HEK293 (cell line): ENCODE data around the gene STX5.

Source experiments
- AEBP2 ChIP-seq: fragments of 450-650 bp; formaldehyde crosslinking; IDR thresholded peaks from 2 replicates; pipeline ENCODE4 v1.5.1; 2016; ENCODE audit warnings: missing biosample characterization, missing genetic modification characterization, borderline replicate concordance
- BCL11A ChIP-seq: fragments of 450-650 bp; formaldehyde crosslinking; IDR thresholded peaks from 2 replicates; pipeline ENCODE4 v1.5.1; 2016; ENCODE audit warnings: low read depth, missing biosample characterization, missing genetic modification characterization
- GLIS2 ChIP-seq: fragments of 450-650 bp; formaldehyde crosslinking; IDR thresholded peaks from 2 replicates; pipeline ENCODE4 v1.5.1; 2016; ENCODE audit warnings: missing biosample characterization, missing genetic modification characterization
- HOXC10 ChIP-seq: sonication (generic); formaldehyde crosslinking; IDR thresholded peaks from 2 replicates; pipeline ENCODE4 v1.8.1; 2023; ENCODE audit warnings: mild to moderate bottlenecking, missing genetic modification reagents
- KLF9 ChIP-seq: fragments of 450-650 bp; formaldehyde crosslinking; IDR thresholded peaks from 2 replicates; pipeline ENCODE4 v1.5.1; 2016; ENCODE audit warnings: missing biosample characterization, missing genetic modification characterization, low read depth
- MYNN ChIP-seq: fragments of 450-650 bp; formaldehyde crosslinking; IDR thresholded peaks from 2 replicates; pipeline ENCODE4 v1.5.1; 2016; ENCODE audit warnings: missing biosample characterization, missing genetic modification characterization, borderline replicate concordance
- SP7 ChIP-seq: fragments of 450-650 bp; formaldehyde crosslinking; IDR thresholded peaks from 2 replicates; pipeline ENCODE4 v1.5.1; 2016; ENCODE audit warnings: missing biosample characterization, missing genetic modification characterization
- ZBTB21 ChIP-seq: fragments of 450-650 bp; formaldehyde crosslinking; IDR thresholded peaks from 2 replicates; pipeline ENCODE4 v1.5.1; 2017; ENCODE audit warnings: missing biosample characterization, missing genetic modification characterization
- ZNF10 ChIP-seq: fragments of 450-650 bp; formaldehyde crosslinking; IDR thresholded peaks from 2 replicates; pipeline ENCODE4 v1.5.1; 2017; ENCODE audit warnings: missing biosample characterization, missing genetic modification characterization
- ZNF146 ChIP-seq: fragments of 450-650 bp; formaldehyde crosslinking; IDR thresholded peaks from 2 replicates; pipeline ENCODE4 v1.5.1; 2016; ENCODE audit warnings: missing biosample characterization, missing genetic modification characterization
- ZNF18 ChIP-seq: fragments of 450-650 bp; formaldehyde crosslinking; IDR thresholded peaks from 2 replicates; pipeline ENCODE4 v1.5.1; 2016; ENCODE audit warnings: missing biosample characterization, missing genetic modification characterization
- ZNF19 ChIP-seq: fragments of 450-650 bp; formaldehyde crosslinking; IDR thresholded peaks from 2 replicates; pipeline ENCODE4; 2016; ENCODE audit warnings: missing biosample characterization, missing genetic modification characterization, low read depth
- ZNF2 ChIP-seq: fragments of 450-650 bp; formaldehyde crosslinking; IDR thresholded peaks from 2 replicates; pipeline ENCODE4 v1.5.1; 2016; ENCODE audit warnings: missing biosample characterization, missing genetic modification characterization
- ZNF23 ChIP-seq: fragments of 450-650 bp; formaldehyde crosslinking; IDR thresholded peaks from 2 replicates; pipeline ENCODE4 v1.5.1; 2016; ENCODE audit warnings: missing biosample characterization, missing genetic modification characterization, borderline replicate concordance
- ZNF280D ChIP-seq: fragments of 450-650 bp; formaldehyde crosslinking; IDR thresholded peaks from 2 replicates; pipeline ENCODE4 v1.5.1; 2016; ENCODE audit warnings: missing biosample characterization, missing genetic modification characterization
- ZNF335 ChIP-seq: fragments of 450-650 bp; formaldehyde crosslinking; conservative IDR thresholded peaks from 2 replicates; pipeline ENCODE4 v1.5.1; 2016; ENCODE audit warnings: missing biosample characterization, missing genetic modification characterization
- ZNF398 ChIP-seq: fragments of 450-650 bp; formaldehyde crosslinking; IDR thresholded peaks from 2 replicates; pipeline ENCODE4 v1.5.1; 2017; ENCODE audit warnings: missing biosample characterization, missing genetic modification characterization
- ZNF423 ChIP-seq: fragments of 450-650 bp; formaldehyde crosslinking; IDR thresholded peaks from 2 replicates; pipeline ENCODE4 v1.5.1; 2016; ENCODE audit warnings: missing biosample characterization, missing genetic modification characterization
- ZNF518A ChIP-seq: fragments of 450-650 bp; formaldehyde crosslinking; conservative IDR thresholded peaks from 2 replicates; pipeline ENCODE4 v1.5.1; 2016; ENCODE audit warnings: low read depth, missing biosample characterization, missing genetic modification characterization
- ZNF521 ChIP-seq: fragments of 450-650 bp; formaldehyde crosslinking; IDR thresholded peaks from 2 replicates; pipeline ENCODE4 v1.5.1; 2017; ENCODE audit warnings: missing biosample characterization, mild to moderate bottlenecking, missing genetic modification characterization
- ZNF623 ChIP-seq: fragments of 450-650 bp; formaldehyde crosslinking; IDR thresholded peaks from 2 replicates; pipeline ENCODE4 v1.5.1; 2016; ENCODE audit warnings: missing biosample characterization, missing genetic modification characterization
- ZNF626 ChIP-seq: fragments of 450-650 bp; sonication (Bioruptor Pico); formaldehyde crosslinking; IDR thresholded peaks from 2 replicates; pipeline ENCODE4 v1.5.1; 2018; ENCODE audit warnings: missing biosample characterization, missing genetic modification characterization, inconsistent platforms
- ZNF658 ChIP-seq: fragments of 450-650 bp; formaldehyde crosslinking; IDR thresholded peaks from 2 replicates; pipeline ENCODE4; 2016; ENCODE audit warnings: missing biosample characterization, missing genetic modification characterization
- ZNF707 ChIP-seq: fragments of 450-650 bp; formaldehyde crosslinking; IDR thresholded peaks from 2 replicates; pipeline ENCODE4 v1.5.1; 2016; ENCODE audit warnings: missing biosample characterization, missing genetic modification characterization
- ZNF792 ChIP-seq: fragments of 450-650 bp; formaldehyde crosslinking; IDR thresholded peaks from 2 replicates; pipeline ENCODE4 v1.5.1; 2016; ENCODE audit warnings: missing biosample characterization, missing genetic modification characterization
- ZNF830 ChIP-seq: fragments of 450-650 bp; IDR thresholded peaks from 2 replicates; pipeline ENCODE4 v1.5.0; 2018; ENCODE audit warnings: missing biosample characterization, missing genetic modification characterization, low read depth, mild to moderate bottlenecking, moderate library complexity

Gene STX5

GRCh38 chr11:62839050-62839945 lies 7.4 kb upstream of the STX5 start, which contains the start of gene WDR74 (continued):
- no peak for TF ChIP-seq ZNF398 (tag by site-specific recombination)
- no peak for TF ChIP-seq ZNF518A (tag by site-specific recombination)
- TF ChIP-seq ZNF792 (tag by site-specific recombination): no peak
- no peak for TF ChIP-seq KLF9 (tag by site-specific recombination)
- peak; percentile 58 for TF ChIP-seq ZBTB21 (tag by site-specific recombination)
- no peak for TF ChIP-seq ZNF623
- TF ChIP-seq ZNF18 (tag by site-specific recombination): peak; percentile 100
- no peak for TF ChIP-seq AEBP2 (tag by site-specific recombination)
- TF ChIP-seq HOXC10 (CRISPR knock-in tag): no peak
- no peak for TF ChIP-seq ZNF423 (tag by site-specific recombination)
- no peak for TF ChIP-seq ZNF658
- no peak for TF ChIP-seq BCL11A
- TF ChIP-seq ZNF19 (tag by site-specific recombination): no peak
- TF ChIP-seq ZNF707 (tag by site-specific recombination): no peak
- no peak for TF ChIP-seq ZNF521 (tag by site-specific recombination)
- no peak for TF ChIP-seq ZNF146 (tag by site-specific recombination)
- TF ChIP-seq SP7 (tag by site-specific recombination): peak; percentile 61
- no peak for TF ChIP-seq ZNF626 (tag by site-specific recombination)
- TF ChIP-seq GLIS2 (tag by site-specific recombination): no peak
- no peak for TF ChIP-seq ZNF280D (tag by site-specific recombination)
- TF ChIP-seq ZNF335: peak; percentile 83
- no peak for TF ChIP-seq MYNN (tag by site-specific recombination)
- TF ChIP-seq ZNF10 (tag by site-specific recombination): no peak
- no peak for TF ChIP-seq ZNF830 (tag by site-specific recombination)
- TF ChIP-seq ZNF2 (tag by site-specific recombination): peak; percentile 74; the same call in 1 of the 2 replicates
- TF ChIP-seq ZNF23 (tag by site-specific recombination): no peak
